Fibroblast of gingiva (primary cell): ENCODE results near the gene LEMD2.
A peak's percentile ranks its signal among the peaks of the same experiment; 100 is the strongest.
"Not testable (repeated sequence)": the region's sequence is repeated elsewhere in the genome, so short reads cannot be mapped to it uniquely, and the experiment has no call there.

Experiments used
- DNase-seq: peaks from one replicate; pipeline ENCODE4 v3.0.0-alpha.2; 2011; ENCODE audit warnings: low read depth

The LEMD2 gene

DNA sequence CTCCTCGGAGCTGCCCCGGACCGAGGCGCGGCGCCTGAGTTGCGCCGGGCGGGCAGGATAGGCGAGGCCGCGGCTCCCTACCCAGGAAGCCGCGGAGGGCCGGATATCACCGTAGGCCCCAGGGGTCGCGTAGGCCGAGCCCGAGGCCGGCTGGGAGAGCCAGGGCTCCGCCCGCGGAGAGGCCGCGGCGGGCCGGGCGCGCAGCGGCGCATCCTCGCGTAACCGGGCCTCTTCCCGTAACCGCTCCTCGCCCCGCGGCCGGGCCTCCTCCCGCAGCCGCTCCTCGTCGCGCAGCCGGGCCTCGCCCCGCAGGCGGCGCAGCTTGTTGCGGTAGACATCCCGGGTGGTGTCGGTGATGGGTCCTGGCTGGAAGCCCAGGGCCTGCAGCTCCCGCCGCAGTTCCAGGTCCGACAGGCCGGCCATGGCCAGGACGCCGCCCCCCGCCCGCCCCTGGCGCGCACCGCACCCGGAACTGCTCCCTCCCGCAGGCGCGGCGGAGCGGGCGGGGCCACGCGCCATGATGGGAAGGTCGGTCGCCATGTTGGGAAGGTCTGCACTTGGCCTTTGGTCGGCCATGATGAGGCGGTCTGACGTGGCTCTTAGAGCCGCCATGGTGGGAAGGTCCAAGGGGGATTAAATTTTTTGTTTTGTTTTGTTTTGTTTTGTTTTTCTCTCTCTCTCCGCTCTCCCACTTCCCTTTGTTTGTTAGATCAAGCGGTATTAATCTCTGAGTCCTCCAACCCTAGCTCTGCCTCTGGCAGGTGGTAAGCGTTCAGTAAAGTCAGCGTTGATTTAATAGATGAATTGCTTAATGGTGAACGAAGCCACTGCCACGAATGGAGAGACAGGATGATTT is at the start of gene LEMD2:
LEMD2 (minus strand) TSS at position 437 of the 856 bp plus-strand sequence; CDS start at position 423, 14 bp downstream.
- DNase-seq: peak; percentile 96

DNA sequence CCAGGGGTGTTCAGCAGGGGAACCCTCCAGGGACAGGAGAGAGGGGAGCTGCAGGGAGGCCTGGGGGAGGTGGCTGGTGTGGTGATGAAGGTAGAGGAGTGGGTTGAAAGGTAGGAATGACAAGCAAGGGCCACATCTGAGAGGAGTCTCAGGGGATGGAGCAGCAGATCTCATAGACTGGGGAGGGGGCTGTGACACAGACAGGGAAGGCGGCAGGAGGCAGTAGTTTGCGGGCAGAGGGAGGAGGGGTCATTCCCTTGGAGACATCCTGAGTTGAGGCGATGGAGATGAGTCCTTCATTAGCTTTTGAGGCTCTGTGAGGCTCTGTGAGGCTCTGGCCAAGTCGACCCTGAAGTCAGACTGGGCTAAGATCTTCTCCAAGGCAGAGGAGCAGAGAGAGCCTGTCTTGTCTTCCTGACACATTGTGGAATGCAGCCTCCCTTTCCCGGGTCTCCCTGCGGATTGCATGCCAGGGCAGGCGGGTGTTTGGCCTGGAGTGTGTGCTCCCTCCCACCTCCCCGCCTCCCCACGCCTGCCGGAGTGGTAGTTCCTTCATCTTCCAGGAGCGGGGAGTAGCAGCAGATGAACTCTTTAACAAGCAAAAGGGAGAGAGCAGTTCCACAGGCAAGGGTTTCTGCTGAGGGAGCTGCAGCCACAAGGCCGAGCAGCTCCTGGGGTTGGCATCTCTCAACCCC is 49.2 kb upstream of the LEMD2 start:
- peak; percentile 32 for DNase-seq

DNA sequence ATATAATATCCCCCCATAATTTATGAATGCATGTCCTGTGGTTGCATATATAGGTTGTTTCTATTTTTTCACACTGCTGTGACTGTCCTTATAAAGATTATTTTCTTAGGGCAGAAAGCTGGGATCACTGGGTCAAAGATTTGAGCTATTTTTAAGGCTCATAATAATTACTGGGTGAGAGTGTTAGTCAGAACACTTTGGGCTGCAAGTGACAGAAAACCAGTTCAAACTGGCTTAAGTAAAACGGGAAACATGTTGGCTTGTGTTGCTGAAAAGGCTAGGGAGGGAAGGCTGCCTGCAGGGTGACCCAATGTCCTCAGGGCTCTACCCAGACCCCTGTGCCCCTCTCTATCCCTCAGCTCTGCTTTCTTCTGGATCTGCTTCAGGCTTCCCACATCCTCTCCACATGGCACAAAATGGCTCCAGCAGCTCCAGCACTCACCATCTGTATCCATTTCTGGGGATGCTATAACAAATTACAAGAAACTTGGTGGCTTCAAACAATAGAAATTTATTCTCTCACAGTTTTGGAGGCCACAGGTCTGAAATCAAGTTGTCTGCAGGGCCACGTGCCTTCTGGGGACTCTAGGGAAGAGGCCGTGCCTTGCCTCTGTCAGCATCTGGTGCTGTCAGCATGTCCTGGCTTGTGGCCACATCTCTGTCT is 48.0 kb upstream of the LEMD2 start:
- no peak for DNase-seq

DNA sequence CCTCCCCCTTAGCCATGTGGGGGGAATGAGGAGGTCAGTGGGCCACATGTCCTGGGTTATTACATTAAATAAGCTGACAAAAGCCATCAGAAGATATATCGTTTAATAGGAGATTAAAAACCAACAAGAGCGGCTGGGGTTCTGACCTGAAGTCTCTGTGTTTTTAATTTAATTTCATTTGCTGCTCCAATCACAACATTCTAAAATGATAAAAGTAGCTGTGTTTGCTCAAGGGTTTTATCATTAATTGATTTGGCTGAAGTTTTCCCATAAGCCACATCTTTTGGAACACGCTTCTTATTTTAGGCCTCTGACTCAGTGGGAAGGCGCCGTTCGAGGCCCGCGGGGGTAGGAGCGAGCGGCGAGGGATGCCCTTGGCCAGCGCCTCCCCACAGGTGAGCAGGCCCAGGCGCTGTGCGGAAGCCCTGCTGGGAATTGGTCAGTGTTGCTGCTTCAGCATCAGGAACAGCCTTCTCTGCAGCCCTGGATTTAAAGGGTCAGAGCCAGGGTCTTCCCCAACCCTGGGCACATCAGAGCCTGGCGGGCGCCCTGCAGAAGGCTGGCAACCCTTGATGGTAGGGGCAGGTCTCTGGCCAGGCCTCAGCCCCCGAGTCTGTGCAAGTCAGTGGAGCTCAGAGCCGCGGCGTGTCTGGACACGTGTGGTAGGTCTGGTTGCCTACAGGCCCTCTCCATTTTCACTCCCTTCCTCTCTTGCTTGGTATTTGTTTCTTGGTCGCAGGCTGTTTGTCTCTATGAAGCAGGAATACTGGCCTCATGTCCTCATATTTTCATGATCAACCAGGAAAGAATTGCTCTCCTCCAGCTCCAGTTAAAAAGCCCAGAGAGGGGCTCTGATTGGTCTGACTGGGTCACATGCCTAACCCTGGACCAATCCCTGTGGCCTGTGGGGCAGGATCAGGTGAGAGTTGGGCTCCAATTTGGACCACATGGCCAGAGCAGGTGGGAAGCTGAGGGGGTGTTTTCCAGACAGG is 45.8 kb upstream of the LEMD2 start:
- no peak for DNase-seq

DNA sequence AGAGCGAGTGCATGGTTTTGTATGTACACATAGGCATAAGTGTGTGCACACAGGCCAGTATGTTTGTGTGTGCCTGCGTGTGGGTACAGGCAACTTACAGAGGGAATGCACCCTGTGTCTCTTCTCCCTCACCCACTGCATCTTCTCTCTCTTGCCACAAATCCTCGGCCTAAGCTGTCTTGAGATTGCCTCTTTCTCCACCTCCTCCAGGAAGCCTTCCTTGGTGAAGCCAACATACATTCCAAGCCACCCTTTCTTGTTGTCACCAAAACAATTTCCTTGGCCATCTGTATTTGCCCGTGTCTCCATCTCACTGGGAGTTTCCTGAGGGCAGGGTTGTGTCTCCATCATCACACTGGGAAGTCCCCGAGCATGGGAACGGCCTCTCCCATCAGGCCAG is 44.7 kb upstream of the LEMD2 start:
- DNase-seq: no peak

DNA sequence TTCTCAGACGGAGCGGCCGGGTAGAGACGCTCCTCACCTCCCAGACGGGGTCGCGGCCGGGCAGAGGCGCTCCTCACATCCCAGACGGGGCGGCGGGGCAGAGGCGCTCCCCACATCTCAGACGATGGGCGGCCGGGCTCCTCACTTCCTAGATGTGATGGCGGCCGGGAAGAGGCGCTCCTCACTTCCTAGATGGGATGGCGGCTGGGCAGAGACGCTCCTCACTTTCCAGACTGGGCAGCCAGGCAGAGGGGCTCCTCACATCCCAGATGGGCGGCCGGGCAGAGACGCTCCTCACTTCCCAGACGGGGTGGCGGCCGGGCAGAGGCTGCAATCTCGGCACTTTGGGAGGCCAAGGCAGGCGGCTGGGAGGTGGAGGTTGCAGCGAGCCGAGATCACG is 43.9 kb upstream of the LEMD2 start:
- not testable (repeated sequence) for DNase-seq

DNA sequence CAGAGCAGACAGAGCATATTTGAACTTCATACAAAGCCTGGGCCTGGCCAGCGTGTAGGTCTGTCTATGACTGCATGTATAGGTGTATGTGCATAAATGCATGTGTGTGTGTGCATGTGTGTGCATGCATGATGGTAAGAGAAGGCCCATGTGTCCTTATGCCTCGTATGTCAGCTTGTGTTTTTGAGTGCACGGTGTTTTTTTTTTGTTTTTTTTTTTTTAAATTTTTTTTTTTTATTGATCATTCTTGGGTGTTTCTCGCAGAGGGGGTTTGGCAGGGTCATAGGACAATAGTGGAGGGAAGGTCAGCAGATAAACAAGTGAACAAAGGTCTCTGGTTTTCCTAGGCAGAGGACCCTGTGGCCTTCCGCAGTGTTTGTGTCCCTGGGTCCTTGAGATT is 42.8 kb upstream of the LEMD2 start:
- not testable (repeated sequence) for DNase-seq

DNA sequence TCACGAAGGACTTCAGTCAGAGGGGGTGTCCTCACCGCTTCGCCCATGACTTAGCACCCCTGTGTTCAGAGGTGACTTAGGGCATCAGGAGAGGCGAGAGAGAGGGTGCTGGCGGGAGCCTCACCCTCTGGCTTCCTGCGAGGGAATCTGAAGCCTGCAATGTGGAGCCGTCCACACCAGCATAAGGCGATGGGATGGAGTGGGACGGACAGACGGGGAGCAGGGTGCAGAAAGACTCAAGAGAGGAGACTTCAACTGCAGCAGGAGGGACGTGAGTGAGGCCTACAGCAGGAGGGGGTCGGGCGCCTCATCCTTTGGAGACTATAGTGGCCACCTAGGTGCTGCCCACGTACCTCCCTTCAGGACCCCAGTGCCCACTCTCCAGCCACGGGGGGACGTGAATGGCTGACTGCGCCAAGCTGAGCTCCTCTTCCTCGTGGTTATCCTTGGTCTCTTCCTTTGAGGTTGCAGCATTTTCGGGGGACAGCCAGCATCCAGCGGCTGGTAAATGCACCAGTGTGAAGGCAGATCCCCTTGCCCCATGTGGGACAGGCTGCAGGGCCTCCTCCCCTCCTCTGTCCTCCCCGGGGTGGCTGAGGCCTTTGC is 41.8 kb upstream of the LEMD2 start:
- DNase-seq: no peak

DNA sequence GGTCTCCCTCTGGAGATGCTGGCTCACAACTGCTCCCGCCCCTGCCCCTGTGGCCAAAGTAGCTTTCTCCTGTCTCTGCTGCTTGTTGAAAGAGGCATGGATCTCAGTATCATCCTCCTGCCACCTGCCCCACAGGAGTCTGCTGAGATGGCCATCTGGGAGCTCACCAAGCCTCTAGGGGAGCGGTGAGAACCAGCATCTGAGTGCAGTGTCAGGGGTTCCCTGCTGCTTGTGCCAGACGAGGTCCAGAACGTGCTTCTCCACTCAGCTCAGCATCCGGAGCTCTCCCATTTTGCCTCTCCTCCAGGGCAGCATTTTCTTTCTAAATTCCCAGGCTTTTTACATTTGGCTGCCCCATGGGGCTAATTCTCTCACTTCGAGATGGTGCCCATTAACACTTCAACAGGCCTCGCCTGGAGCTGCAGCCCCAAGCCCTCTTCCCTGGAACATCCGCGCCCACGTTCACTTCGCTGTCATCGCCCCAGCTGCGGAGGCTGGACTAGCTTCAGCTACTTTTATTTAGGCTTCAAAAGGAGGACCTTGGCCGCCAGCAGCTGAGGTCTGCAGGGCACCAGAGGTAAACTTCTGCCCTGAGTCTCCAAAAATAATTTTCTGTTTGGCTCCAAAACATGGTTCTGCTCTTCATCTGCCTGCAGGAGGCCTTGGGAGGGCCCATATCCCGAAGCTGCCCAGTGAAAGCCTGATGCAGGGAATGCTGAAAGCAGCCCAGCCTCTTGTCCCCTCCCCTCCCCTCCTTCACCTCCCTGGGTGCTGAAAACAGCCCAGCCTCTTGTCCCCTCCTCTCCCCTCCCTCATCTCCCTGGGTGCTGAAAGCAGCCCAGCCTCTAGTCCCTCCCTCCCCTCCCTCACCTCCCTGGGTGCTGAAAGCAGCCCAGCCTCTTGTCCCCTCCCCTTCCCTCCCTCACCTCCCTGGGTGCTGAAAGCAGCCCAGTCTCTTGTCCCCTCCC is 40.1 kb upstream of the LEMD2 start:
- no peak for DNase-seq

DNA sequence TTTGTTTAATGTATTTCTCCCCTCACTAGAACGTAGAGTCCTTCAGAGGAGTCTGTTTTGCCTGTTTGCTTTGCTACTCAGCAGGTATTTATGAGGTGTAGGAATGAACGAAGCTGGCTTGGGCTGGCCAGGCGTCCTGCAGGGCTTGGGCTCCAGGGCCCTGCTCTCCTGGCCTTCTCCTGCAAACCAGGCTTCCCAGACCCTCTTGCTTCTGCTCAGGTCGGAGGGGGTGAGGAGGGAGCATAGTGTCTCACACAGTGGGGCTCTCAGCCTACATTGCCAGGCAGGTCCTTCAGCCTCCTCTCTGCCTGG is 39.5 kb upstream of the LEMD2 start:
- DNase-seq: no peak

DNA sequence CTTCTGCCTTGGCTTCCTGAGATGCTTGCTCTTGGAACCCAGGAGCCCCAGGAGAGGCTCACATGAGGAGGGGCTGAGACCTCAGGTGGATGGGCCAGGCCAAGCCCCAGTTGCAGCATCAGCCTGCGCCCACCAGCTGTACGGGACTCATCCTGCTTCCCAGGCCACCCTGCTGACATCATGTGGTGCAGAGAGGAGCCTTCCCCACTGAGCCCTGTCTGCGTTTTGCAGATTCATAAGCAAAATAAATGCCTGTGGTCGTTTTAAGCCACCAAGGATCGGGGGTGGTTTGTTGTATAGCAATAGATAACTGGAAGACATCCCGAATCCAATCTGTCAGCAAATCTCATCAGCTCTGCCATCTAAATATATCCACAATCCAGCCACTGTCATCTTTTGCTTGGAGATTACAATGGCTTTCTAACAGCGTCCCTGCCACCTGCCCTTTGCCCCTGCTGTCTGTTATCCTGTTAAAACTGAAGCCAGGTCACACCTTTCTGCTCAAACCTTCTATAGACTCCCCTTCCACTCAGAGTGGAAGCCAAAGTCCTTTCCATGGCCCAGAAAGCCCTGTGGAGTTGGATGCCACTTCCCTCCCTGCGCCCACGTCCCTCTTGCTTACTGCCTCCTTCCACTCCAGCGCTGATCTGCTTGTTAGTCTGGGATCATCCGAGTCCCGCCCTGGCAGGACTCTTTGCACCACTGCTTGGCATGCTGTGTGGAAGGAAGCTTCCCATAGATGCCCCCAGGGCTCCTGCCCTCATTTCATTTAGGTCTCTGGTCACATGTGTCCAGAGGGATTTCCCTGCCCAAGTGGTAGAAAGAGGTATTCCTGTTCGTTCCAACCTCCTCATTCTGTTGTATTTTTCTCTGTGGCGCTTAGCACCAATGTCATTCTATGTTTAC is 38.9 kb upstream of the LEMD2 start:
- no peak for DNase-seq

DNA sequence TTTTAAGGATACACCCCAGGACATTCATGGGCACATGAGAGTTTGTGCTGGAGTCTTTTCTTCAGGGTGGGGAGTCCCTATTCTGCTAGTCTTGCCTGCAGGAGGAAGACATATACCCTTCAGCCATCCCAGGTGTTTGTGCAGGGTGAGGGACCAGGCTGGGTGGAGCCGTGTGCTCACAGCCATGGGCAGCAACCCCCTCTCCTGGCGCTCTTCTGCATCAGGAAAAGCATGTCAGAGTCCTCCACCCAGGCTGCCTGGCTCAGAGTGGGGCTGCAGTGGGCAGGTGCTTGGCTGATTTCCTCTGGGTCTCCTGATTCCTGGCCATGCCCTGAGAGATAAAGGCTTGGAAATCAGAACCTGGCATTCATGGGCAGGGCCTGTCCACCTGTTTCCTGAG is 37.6 kb upstream of the LEMD2 start:
- DNase-seq: no peak

DNA sequence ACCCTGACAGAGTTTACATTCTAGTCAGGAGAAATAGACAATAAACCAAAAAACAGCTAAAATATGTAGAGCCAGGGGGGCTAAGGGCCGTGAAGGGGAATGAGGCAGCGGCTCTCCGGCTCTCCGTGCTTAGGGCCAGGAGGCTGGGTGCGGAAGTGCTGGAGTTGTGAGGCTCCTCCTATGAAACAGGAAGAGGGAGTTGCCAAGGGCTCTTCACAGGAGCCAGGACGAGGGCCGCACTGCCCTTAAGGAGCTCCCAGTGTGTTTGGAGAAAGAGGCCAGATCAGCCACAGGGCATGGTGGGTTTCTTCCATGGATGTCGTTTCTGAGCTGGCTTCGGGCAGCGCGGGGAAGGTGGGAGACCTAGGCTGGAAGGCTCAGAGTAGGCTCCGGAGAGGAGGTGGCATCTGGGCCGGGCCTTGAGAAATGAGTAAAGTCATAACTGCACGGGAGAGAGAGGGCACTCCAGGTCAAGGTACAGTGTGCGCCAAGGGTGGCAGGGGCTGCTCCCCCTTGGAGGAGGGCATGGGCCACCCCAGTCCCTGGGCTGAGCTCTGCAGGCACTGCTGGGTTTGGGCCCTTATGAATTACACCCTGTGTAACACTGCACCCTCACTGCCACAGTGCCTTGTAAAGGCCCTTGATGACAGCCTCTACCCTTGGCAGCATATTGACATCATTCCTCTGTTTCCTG is 35.7 kb upstream of the LEMD2 start:
- peak; percentile 37 for DNase-seq

DNA sequence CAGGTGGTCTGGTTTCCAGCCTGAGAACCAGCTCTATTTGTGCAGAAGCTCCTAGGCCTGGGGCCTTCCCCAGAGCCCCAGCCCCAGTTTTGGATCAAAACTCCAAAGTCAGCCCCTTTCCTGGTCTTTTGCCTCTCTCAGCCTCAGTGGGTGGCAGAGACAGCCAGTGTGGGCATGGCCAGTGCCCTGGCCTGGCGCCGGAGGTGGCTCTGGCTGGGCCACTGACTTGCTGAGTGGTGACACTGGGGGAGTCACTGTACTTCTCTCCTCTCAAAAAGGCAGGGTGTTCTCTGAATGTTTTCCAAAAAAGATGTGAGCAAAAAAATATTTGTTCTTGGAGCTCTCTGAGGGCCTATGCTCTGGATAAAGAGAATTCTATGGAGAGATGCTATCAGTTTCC is 34.9 kb upstream of the LEMD2 start:
- no peak for DNase-seq

DNA sequence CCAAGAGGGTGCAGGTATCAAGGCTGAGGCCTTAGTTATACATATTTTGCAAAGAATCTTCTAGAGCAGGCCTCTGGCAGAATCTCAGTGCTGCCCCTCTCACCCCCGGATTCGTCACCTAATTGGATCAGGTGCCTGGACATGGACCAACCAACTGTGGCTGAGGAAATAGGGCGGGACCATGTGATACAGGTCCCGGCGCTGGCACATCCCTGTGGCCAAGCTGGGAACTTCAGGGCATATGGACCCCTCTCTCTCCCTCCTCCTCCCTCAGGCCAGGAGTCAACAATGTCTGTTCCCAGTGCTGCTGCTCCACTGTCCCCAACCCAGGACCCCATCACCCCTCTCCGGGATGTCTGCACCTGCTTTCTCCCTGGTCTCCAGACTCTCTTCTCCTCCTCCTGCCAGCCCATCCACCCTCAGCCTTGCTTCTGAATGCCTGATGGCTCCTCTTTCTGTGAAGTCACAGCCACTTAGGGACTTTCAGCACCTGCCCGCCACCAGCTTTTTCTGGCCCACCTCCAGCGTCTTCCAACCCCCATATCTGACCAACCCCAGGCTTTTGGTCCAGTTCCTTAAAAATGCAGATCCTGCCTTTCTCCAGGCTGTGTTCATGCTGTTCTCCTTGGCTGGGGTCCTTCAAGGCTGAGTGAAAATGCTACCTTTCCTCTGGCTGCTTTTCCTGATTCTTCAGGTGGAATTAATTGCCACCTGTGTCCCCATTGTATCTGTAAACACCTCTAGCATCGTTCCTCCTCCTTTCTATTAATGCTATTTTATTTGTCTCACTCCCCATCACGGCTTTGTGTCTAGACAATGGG is 33.9 kb upstream of the LEMD2 start:
- no peak for DNase-seq

DNA sequence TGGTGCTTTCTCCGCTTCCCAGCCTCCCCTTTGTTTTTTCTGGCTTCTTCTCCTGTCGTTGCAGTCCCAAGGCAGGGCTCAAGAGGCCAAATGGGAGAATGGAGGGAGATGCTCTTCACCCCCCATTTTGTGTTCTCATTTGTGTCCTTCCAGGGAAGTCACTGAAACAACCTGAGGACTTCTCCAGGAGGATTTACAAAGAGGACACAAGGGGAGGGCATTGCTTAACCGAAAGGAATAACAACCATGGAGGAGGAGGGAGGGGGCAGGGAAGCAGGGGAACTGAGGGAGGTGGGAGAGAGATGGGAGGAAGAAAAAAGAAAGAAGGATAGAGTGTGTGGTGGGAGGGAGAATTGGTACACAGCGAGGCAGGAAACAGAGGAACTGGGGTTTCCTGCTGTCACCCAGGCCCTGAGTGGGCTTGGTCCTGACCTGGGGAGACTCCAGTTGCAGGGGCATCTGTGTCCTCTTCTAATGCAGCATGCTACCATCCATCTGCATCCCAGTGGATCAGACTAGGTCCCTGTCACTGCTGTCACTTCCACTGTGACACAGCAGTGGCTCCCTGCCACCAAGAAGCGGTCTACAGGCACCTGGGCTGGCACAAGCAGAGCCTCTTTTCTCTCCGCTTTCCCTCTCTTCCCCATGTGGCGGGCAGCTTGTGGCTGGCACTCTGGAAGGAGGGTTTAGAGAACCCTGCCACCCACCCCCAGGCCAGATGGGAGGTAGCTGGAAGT is 32.0 kb upstream of the LEMD2 start:
- DNase-seq: no peak

DNA sequence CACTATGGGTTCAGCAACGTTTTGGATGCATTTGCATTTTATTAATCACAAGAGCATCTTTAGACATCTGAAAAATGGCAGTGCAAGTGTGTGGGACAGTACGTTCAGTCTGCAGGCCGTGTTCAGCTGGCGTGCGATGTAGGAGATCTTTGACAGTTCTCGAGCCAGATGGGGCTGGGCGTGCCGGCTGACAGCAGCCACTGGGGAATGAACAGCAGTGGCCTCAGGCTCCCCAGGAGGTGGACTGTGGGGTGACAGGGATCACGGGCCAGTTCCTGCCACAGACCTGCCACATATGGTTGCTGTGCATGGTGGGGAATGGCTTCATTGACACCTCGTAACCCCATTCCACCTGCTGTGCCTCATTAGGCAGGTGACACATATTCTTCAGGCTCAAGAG is 31.3 kb upstream of the LEMD2 start:
- no peak for DNase-seq
